Fibroblast of lung (primary cell): Measurements from ENCODE around the gene MYO1A.

Source experiments
- EZH2 ChIP-seq: IDR thresholded peaks from 2 replicates; pipeline ENCODE4 v1.5.1; 2012; ENCODE audit warnings: low read length, control low read depth, mild to moderate bottlenecking; ENCODE audit errors: missing control alignments
- TF ChIP-seq, protein P1 (sequence below), 2 donors: IDR thresholded peaks in 1 of 2; conservative IDR thresholded peaks in 1 of 2; 1 replicate in 1 of 2; 2 replicates in 1 of 2; pipeline ENCODE4 v1.5.1; 2011 to 2012; ENCODE audit warnings: low read length in 2 of 2, control low read depth in 1 of 2, inconsistent platforms in 1 of 2, low read depth in 1 of 2, mild to moderate bottlenecking in 1 of 2

DNA sequence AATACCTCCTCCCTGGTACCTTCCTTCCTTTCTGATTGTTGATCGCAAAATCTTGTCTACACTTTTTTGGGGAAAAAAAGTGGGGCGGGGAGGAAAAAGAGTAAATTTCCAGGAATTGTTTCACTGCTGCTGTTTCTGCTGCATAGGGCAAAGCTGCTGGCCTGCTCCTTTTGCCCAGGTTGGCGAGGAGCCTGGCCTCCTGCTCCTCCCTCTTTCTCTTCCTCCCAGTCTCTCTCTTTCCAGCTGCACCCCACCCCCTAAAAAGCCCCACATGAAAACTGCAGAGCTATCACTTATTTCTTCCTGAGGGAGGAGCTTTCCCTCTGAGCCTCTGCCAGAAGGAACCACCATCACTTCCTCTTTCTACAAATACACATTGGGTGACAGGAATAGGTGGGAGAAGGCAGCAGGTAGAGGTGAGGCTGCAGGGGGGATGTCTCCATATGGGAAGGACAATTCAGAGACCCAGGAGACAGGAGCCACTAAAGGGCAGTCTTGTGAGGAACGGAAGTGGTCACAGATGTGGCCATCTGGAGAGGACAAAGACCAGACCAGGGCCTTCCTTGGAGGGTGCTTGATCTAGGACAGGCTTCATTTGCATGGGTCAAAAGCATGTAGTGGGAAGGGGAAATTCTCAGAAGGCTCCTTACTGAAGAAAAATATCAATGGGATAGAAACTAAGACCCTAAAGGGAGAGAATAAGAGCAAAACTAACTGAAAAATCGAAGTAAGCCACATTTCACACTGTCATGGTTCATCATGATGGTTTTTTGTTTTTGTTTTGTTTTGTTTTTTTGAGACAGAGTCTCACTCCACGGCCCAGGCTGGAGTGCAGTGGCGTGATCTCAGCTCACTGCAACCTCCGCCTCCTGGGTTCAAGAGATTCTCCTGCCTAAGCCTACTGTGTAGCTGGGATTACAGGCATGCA is 58.3 kb downstream of the MYO1A start:
- TF ChIP-seq EZH2, result no peak
- TF ChIP-seq, protein P1, sequence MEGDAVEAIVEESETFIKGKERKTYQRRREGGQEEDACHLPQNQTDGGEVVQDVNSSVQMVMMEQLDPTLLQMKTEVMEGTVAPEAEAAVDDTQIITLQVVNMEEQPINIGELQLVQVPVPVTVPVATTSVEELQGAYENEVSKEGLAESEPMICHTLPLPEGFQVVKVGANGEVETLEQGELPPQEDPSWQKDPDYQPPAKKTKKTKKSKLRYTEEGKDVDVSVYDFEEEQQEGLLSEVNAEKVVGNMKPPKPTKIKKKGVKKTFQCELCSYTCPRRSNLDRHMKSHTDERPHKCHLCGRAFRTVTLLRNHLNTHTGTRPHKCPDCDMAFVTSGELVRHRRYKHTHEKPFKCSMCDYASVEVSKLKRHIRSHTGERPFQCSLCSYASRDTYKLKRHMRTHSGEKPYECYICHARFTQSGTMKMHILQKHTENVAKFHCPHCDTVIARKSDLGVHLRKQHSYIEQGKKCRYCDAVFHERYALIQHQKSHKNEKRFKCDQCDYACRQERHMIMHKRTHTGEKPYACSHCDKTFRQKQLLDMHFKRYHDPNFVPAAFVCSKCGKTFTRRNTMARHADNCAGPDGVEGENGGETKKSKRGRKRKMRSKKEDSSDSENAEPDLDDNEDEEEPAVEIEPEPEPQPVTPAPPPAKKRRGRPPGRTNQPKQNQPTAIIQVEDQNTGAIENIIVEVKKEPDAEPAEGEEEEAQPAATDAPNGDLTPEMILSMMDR (conservative IDR thresholded peaks at IDR 0.05 in 1 of 2, IDR thresholded peaks at IDR 0.05 in 1 of 2; ENCODE audit: low read depth in 1 of 2, low read length in 2 of 2), result no peak
